GM19372 (cell line): Measurements from ENCODE around the gene APLN.

Experiments
- ATAC-seq: cut with Tn5 transposase; IDR thresholded peaks from one replicate; pipeline ENCODE4 v1.9.1; 2021; ENCODE audit warnings: mild to moderate bottlenecking, low read depth, moderate library complexity; ENCODE audit not compliant: unreplicated experiment

APLN gene

GRCh38 chrX:129663171-129663570, 8.4 kb upstream of the APLN start:
- ATAC-seq = no peak

DNA sequence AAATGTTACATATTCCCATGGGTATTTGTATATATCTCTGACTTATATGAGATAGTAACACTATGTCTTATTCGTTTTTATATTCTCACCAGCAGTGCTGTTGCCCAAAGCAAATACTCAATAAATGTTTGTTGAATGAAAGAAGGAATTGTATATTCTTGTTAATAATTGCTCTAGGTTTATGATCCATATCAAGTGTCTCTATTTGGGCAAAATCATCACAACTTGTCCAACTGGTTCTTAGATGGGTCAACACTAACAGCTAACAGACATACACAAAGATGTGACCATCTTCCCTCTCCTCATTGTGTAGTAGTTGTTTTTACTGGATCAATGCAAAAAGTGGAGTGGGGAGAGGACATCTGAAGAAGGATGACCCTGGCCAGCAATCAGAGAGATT, 6.6 kb upstream of the APLN start:
- no peak for ATAC-seq

DNA sequence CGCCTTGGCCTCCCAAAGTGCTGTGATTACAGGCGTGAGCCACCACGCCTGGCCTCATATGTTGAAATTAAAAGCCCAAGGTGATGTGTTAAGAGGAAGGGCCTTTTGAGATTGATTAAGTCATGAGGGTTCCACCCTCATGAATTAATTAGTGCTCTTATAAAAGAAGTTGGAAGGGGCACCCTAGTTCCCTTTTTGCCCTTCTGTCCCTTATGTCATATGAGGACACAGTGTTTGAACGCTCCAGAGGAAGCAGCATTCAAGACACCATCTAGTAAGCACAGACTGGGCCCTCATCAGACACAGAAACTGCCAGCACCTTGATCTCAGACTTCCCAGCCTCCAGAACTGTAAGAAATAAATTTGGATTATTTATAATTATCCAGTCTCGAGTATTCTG, 5.1 kb upstream of the APLN start:
- no peak for ATAC-seq

DNA sequence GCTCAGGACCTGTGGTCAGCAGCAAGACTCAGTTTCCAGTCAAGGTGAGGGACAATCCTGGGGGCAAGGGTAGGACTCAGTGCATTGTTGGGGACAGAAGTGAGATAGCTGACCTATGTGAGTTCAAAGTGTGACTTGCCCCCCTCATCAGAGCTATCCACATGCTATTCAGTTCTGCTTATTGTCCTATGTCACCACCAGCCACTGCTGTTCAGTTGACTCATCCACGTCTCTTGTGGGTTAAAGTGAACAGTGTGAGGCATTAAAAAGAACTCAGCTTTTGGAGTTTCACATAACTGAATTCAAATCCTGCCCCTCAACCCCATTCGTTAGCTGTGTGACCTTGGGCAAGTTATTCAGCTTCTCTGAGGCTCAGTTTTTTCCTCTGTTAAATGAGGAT, 4.4 kb upstream of the APLN start:
- no peak for ATAC-seq

GRCh38 chrX:129658429-129658828, 3.7 kb upstream of the APLN start:
- no peak for ATAC-seq

DNA sequence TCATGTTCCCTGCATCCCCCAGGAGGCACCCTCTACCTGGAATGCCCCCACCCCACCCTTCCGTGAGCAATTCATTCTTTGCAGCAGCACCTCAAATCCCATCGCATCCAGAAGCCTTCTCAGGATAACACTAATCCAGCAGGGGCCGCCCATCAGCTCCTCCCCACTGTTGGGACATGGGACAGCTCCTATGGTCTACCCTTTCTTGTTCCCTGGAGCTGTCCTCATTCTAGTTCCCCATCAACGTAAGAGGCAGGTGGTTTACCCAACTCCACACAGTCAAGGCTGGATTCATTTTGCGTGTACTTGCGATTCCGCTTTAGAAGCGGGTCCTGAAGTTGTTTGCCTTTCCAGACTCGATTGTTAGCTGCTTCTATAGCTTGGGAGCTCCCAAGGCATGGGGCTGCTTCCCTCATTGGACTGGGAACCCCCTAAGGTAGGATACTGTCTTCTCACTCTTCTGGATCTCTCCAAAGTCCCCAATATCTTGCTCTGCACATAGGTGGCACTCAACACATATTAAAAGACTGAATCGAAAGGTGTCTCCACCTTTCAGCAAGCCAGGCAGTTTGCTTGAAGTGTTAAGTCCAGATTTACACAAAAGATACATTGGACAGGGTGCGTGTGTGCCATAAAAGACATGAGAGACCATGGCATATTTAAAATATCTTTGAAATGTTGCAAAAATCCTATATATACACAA, 942 bp upstream of the APLN start:
- no peak for ATAC-seq

DNA sequence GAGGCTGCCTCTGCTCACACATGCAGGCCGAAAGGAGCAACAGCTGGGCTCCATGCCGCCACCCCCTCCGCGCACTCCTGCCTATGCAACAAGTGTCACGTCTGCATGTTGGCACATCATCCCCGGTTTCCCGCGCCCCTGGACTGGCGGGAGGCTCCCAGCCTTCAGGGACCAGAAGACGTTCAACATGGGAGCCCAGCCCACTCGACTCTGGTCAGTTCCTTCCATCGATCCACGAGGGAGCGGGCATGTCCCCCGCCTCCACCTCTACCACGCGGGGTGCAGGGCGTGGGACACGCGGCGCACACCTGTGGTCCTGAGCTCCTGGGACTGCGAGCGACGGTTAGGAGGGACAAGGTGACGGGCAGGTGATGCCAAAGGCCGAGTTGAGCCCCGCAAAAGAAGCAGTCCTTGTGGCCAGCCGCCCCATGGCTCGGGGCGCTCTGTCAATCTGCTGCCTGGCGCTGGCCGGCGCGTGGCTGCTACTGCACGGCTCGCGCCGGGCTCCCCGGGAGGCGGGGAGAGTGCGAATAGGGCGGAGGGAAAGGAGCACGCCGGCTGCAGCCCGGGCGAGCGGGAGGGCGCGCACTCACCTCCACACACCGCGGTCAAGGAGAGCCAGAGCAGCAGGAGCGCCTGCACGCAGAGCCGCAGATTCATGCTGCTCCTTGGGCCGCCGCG, 645 bp downstream of the APLN start:
- peak; percentile 52 for ATAC-seq

- no peak for ATAC-seq
Measured at GRCh38 chrX:129653181-129653970, 1.4 kb downstream of the APLN start.

DNA sequence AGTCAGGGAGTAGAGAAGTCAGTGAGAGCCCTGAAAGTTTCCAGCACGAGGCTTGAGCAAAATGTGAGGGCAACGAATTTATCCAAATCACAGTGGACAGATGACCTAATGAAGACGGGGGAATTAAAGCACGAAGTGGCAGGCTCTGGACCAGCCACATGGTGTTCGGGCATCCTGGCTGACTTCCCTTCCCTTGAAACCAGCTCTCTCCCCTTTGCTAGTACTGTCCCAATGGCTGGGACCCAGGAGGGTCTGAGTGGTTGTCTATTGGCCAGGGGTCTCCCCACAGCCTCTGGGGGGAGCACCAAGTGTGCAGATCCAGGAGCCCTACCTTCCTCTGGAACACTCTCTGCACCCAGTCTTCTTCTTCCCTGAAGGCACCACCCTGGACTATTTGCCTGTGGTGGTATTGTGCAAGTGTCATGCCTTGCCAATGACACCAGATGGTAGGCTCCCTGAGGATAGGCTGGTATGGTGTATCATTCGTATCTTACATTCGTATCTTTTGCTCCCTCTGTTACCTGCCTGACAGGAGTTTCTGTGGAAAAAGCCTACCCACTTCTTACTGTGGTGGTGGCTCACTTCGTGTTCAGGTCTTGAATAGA, 2.1 kb downstream of the APLN start:
- no peak for ATAC-seq

GRCh38 chrX:129651756-129652564, 2.8 kb downstream of the APLN start:
- no peak for ATAC-seq

DNA sequence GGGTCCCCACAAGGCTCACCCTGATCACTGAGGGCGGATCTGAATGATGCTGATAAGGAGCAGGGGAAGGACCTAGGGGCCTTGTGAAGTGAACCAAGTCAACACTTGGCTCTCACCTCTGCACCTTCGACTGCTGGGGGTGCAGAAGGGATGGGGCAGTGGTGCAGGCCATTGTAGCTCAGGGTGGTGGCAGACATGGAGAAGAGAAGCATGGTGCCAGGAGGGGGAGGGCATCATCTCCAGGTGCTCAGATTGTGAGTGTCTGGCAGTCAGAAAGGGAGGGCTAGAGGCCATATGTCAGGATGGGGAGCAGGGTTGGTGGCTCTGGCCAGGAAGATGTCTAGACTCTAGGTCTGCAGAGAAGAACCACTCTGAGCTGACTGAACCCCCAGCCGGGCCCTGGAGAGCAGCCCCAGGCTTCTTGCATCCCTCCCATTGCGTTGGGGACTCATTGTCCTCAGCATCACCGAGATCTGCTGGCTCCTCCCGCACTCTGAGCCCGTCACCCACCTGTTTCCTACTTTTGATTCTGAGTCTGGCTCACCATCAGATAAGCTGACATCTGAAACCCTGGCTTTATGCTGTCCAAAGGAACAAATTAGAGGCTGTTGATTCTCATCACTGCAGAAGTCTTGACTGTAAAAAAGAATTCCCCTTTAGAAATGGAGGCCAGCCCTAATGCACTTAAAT, 3.8 kb downstream of the APLN start:
- ATAC-seq = no peak

DNA sequence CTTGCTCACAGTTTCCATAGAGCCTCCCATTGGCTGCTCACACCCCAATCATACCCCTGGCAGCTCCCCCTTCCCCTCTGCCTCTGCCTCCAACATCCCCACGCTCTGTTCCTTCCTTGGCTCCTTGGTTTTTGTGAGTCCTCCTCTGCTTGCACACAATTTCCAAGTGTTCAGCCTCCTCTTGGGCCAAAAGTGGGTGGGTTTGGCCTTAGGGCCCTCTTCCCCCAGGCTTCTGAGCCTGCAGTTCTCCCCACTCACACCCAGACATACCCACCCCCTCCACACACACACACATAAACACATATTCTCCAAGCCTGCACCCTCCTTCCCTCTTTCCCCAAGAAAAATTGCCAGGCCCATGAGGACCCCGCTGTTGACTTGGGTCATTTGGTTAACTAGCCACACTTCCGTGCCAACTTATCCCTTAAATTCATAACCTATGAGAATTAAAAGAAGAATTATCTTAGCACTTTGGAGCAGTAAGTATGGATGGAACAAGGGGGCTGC, 4.5 kb downstream of the APLN start:
- ATAC-seq = no peak

- ATAC-seq = no peak
Measured at GRCh38 chrX:129649268-129650182, 5.2 kb downstream of the APLN start.

DNA sequence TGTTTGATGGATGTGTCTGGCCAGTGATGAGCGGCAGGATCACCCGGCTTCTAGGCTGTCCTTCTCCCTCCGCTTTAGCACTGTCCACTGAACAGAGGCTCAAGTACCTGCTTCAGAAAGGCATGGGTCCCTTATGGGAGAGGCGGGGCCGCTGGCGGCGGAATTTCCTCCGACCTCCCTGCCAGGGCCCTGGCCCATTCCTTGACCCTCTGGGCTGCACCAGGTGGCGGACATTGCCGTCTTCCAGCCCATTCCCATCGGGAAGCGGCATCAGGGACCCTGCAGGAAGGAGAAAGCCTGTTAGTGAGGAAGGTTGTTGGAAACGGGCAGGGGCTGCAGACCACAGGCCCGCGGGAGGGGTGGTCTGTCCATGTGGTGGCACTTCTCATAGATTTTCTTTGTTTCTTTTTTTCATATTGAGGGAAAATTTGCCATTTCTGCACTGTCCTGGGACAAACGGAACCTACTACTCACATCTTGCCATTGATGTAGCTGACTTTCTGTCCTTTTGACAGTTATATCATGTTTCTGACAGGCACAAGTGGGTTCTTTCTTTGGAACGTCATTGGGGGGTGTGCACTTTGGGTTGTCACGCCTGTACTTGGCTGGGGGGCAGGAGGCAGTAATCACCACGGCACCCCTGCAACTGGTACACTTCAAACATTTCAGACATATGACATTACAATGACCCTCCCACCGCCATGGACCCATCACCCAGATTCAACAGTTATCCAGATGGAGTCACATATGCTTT, 6.1 kb downstream of the APLN start:
- no peak for ATAC-seq

GRCh38 chrX:129647418-129648410, 7.0 kb downstream of the APLN start:
- no peak for ATAC-seq

DNA sequence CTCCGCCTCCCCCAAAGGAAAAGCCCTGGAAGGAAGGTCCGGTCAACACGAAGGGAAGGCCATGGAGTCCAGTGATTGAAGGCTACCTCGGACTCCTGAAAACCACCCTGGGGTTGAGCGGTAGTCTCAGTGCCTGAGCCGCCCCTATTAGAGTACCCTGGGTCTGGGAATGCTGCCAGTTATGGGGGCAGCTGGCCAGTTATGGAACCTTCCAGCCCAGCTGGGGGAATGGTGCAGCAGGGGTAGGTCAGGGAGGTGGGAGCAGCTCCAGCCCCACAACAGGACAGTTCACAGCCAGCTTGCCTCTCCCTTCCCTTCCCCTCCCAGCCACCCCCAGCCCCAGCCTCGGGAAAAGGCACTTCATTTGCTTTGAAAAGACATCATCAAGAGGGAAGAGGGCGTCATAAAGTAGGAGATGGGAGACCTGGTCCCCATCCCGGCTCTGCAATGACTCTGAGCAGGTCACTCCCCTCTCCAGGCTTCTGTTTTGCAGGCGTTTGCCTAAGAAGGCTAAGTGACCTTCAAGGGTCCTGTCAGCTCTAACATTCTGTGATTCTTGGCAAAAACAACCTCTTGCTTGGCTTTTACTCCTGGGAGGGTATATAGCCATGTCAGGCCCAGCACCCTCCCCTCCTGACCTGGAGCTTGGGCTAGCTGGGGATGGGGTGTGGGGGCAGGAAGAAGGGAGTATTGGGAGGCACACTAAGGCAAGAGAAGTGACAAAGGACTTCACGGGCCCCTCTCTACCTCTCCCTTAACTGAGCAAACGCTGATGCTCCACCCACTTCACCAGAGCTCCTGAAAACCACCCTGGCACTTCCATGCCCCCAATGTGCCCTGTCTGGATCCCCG, 8.0 kb downstream of the APLN start:
- ATAC-seq = no peak
